Measurements from ENCODE around the gene NACAD. TPM values are rescaled to one million over a fixed set of nuclear protein-coding genes. Genes with fewer than 3 reads are reported as not detected.

The NACAD gene
- total RNA-seq, 4 donors from 2014 or later = 1.5 to 13.6 (median 5.0) TPM; not detected in 1

DNA sequence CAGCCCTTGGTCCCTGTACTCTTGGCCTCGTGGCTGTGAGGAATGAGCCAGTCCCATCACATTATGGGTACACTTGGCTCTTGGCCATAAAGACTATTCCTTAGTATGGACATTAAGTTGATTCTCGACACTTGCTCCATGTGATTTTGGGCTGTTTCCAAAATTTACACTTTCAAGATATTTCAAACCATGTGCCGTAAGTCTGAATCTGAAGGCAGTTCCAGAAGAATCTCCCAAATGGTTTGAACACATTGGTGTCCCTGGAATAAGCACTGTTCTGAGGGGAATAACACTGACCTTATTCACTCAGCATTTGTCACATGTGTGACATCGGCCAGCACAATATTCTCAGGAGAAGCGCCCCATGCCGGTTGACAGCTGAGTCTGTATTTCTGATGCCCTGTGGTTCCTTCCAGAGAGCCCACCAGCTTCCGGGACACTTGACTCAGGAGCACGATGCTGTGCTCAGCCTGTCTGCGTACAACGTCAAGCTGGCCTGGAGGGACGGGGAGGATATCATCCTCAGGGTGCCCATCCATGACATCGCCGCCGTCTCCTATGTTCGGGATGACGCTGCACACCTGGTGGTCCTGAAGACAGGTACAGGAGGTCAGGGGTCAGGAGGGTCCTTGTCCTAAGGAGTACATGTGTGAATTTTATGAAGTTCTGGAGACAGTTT, 24.6 kb downstream of the NACAD start:
- Histone ChIP-seq H3K4me1 (no peaks in the 10 kb centered on the region), H3K27me3 (no peaks in the 10 kb centered on the region), H3K4me3 (no peak overlapping the region), H3K36me3 (peaks cover 0 to 52% (median 0%) of the 10 kb centered on the region in 3 donors), H3K9me3 (no peaks in the 10 kb centered on the region), H3K27ac (no peak overlapping the region)
- DNase-seq = peak in 1 of 3 donors; percentile 42
- TF ChIP-seq POLR2A (IDR thresholded peaks at IDR 0.05) = no peak
- TF ChIP-seq, protein P1, sequence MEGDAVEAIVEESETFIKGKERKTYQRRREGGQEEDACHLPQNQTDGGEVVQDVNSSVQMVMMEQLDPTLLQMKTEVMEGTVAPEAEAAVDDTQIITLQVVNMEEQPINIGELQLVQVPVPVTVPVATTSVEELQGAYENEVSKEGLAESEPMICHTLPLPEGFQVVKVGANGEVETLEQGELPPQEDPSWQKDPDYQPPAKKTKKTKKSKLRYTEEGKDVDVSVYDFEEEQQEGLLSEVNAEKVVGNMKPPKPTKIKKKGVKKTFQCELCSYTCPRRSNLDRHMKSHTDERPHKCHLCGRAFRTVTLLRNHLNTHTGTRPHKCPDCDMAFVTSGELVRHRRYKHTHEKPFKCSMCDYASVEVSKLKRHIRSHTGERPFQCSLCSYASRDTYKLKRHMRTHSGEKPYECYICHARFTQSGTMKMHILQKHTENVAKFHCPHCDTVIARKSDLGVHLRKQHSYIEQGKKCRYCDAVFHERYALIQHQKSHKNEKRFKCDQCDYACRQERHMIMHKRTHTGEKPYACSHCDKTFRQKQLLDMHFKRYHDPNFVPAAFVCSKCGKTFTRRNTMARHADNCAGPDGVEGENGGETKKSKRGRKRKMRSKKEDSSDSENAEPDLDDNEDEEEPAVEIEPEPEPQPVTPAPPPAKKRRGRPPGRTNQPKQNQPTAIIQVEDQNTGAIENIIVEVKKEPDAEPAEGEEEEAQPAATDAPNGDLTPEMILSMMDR (IDR thresholded peaks at IDR 0.05) = no peak

GRCh38 chr7:45061806-45062425, 26.9 kb downstream of the NACAD start:
- no peaks in the 10 kb centered on the region for H3K4me1 ChIP-seq
- H3K27ac ChIP-seq = no peak overlapping the region
- no peak for TF ChIP-seq POLR2A (IDR thresholded peaks at IDR 0.05)
- TF ChIP-seq, protein P1 (IDR thresholded peaks at IDR 0.05) = no peak
- no peaks in the 10 kb centered on the region for H3K9me3 ChIP-seq
- H3K36me3 ChIP-seq = peaks cover 0 to 30% (median 0%) of the 10 kb centered on the region in 3 donors
- no peak for DNase-seq
- H3K27me3 ChIP-seq = no peaks in the 10 kb centered on the region
- no peak overlapping the region for H3K4me3 ChIP-seq

DNA sequence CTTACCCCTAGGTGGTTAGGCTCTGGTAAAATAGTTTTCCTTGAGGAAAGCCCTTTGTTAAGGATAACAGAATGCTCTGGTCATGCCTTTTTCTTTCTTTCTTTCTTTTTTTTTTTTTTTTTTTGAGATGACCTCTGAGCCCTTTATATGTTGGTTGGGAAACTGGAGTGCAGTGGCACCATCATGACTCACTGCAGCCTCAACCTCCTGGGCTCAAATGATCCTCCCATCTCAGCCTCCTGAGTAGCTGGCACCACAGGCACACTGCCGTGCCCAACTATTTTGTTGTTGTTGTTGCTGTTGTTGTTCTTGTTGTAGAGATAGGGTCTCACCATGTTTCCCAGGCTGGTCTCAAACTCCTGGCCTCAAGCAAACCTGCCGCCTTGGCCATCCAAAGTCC, 27.4 kb downstream of the NACAD start:
- Histone ChIP-seq H3K27me3 (no peaks in the 10 kb centered on the region), H3K27ac (no peak overlapping the region), H3K4me3 (no peak overlapping the region), H3K36me3 (peaks cover 0 to 25% (median 0%) of the 10 kb centered on the region in 3 donors), H3K9me3 (no peaks in the 10 kb centered on the region), H3K4me1 (no peaks in the 10 kb centered on the region)
- no peak for TF ChIP-seq POLR2A (IDR thresholded peaks at IDR 0.05)
- TF ChIP-seq, protein P1 (IDR thresholded peaks at IDR 0.05) = no peak
- DNase-seq = no peak

GRCh38 chr7:45060295-45060694, 28.5 kb downstream of the NACAD start:
- H3K27ac ChIP-seq = no peak overlapping the region
- TF ChIP-seq, protein P1 (IDR thresholded peaks at IDR 0.05) = no peak
- no peak for TF ChIP-seq POLR2A (IDR thresholded peaks at IDR 0.05)
- peaks cover 0 to 15% (median 0%) of the 10 kb centered on the region in 3 donors for H3K36me3 ChIP-seq
- H3K27me3 ChIP-seq = no peaks in the 10 kb centered on the region
- DNase-seq = no peak
- no peaks in the 10 kb centered on the region for H3K9me3 ChIP-seq
- H3K4me3 ChIP-seq = no peak overlapping the region
- H3K4me1 ChIP-seq = no peaks in the 10 kb centered on the region

DNA sequence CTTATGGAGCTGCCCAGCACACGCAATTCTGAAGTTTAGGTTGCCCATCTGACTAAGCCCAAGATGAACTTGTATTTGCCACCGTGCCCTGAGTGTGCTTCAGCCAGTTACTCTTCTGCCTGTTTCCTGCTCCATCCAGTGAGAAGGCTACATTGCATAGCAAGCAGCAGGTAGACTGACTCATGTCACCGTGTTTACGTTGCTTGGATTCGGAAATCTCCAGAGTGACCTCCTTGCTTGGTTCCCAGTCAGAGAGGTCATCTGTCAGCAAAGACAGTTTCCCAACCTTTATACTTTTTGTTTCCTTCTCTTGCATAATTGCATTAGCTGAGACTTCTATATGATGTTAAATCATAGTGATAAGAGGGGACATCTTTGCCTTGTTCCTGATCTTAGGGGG, 30.9 kb downstream of the NACAD start:
- no peaks in the 10 kb centered on the region for H3K27me3 ChIP-seq
- H3K4me3 ChIP-seq = no peak overlapping the region
- H3K36me3 ChIP-seq = no peaks in the 10 kb centered on the region
- H3K4me1 ChIP-seq = no peaks in the 10 kb centered on the region
- H3K9me3 ChIP-seq = no peaks in the 10 kb centered on the region
- TF ChIP-seq, protein P1 (IDR thresholded peaks at IDR 0.05) = no peak
- DNase-seq = peak in 1 of 3 donors; percentile 9
- no peak overlapping the region for H3K27ac ChIP-seq

Measured in Peyer's patch (tissue), 4 donors.